NCI-H2227 (cell line): ENCODE data around the gene TMEFF1.
A peak's percentile ranks its signal among the peaks of the same experiment; 100 is the strongest.

Source experiments
- DNase-seq: peaks from one replicate; lab custom pipeline; 2025; ENCODE audit not compliant: unreplicated experiment; lab: John Stamatoyannopoulos, UW

Gene TMEFF1

GRCh38 chr9:100598641-100599145 is 125.7 kb downstream of the TMEFF1 start:
- DNase-seq: peak; percentile 92

DNA sequence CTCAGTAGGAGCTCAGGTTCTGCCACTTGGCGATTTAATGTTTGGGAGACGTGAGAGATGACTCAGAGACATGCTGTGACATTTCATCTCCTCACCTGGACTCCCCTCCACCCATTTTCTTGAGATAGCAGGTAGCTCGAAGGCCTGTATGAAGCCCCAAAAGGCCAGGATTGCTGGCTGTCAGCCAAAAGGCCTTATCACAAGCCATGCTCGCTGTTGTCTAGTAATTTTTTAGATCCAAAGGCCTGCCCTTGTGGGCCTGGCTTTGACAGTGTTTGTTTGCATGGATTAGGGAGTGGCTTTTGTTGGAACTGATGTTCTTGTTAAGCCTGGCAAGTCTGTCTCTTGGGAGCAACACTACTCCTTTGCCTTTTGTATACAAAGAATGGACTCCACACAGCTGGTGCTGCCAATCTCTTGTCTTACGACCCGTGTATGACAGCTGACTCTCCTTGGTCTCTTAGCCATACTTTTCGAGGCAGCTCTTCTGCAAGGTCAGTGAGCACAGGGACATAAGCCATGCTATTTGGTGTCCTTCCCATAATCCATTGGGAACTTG is 127.7 kb downstream of the TMEFF1 start:
- DNase-seq: peak; percentile 56

- DNase-seq: peak; percentile 71
Observed at GRCh38 chr9:100601216-100601615, 128.3 kb downstream of the TMEFF1 start.

DNA sequence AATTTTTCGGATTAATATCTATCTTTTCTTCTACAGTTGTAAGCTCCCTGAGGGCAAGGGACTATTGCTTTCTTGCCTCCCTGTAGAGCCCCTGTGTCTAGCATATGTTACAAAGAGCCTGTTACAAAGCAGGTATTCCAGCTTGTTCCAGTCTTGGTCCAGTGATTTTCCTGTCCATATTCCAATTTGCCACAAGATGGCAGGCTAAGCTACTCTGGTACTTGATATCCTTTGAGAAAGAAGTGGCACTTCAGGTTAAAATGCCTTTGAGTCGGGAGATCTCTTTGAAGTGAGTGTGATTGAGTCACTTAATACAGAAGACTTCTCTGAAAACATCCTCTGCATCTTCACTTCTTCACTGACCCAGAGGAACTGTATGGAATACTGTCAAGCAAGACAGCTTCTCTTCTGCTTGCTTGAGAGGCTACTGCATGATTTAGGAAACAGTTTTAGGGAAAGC is 129.4 kb downstream of the TMEFF1 start:
- DNase-seq: peak; percentile 69

- no peak for DNase-seq
Observed at GRCh38 chr9:100605405-100605804, 132.5 kb downstream of the TMEFF1 start.

- no peak for DNase-seq
Observed at GRCh38 chr9:100619194-100619593, 146.2 kb downstream of the TMEFF1 start.

- no peak for DNase-seq
Observed at GRCh38 chr9:100619665-100620064, 146.7 kb downstream of the TMEFF1 start.

DNA sequence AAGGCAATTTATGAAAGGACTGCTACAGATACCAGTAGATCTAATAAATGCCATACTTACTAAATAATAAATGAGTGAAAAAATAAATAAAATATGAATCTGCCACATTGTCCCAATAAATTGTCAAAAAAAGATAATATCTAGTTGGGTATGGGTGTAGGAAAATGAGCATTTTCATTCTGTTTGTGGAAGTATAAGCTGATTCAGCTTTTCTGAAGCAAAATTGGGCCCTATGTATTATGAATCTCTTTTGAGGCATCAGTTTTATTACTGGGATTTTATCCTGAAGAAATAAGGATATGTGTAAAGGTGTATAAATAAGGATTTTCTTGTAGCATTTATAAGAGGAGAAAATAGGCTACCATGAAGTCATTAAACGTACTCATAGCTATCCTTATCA is 151.0 kb downstream of the TMEFF1 start:
- no peak for DNase-seq

DNA sequence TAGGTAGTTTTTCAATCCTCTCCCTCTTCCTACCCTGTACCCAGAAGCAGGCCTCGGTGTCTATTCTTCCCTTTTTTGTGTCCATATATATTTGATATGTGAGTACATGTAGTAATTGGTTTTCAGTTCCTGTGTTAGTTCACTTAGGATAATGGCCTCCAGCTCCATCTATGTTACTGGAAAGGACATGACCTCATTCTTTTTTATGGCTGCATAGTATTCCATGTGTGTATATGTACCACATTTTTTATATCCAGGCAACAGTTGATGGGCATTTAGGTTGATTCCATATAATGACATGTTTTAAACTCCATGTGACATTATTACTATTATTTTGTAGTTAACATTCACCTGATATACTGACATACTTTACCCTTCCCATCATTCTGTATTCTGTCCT is 154.0 kb downstream of the TMEFF1 start:
- no peak for DNase-seq
